ENCODE data around the gene SUN5.

Gene SUN5

DNA sequence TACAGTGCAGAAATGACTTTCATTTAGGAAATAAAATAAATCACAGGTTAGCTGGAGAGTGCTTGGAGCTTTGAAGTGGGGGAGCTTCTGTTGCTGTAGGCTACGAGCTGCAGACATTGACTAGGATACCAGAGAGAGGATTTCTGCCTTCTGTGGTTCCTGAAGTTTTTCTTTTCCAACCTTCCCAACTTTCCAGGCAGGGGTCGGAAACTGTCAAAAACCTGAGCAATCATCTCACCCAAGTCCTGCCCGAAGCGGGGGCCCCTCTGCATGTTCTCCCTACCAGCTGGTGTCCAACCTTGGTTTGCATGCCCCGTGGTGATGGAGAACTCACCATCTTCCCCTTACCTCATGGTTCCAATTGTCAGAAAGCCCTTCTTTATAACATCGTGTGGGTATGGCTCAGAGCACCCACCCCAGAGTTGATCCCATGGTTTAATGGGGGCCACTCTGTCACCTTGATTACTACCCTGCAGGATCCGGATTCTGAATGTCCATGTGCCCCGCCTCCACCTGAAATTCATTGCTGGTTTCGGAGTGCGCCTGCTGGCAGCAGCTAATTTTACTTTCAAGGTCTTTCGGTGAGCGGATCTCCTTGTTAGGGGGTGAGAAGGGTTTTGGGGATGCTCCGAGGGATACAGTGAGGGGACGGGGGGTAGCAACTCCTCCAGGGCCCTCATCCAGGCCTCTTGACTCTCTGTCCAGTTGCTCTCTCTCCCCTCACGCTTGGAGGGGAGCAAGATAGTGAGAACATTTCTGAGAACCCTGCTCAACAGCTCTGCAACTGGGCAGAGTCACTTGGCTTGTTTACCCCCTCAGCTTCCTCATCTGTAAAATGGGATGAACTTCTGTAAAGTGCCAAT is 8.3 kb upstream of the SUN5 start:
- DNase-seq: no peak

DNA sequence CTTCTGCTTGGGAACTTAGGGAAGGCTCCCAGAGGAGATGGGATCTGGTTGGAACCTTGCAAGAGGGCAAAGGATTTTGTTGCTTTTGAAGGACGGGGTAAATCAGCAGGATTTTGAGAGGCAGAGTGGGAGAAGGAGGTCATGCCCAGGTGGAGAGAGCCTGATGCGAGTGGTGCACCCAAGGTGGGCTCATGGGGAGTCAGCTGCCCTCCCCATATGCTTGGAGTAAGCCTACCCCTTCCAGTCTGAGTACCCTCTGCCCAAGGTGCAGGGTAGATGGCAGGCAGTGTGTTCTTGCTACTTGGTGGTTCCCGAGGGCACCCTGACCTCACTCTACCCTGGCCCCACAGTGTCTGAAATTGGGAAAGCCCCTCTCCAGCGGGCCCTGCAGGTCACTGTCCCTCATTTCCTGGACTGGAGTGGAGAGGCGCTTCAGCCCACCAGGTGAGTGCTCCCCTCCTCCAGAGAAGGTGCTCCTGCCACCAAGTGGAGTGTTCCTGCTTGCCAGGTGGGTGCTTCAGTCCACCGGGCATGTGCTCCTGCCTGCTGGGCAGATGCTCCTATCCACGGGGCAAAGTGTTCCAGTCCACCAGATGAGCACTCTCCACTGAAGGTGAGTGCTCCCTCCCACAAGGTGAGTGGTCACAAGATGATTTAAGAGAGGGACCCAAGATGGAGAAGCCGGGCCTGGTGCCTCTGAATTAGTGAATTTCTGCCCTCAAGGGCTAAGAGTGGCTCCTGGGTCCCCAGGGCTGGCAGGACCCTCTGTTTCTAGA is 6.6 kb upstream of the SUN5 start:
- no peak for DNase-seq

DNA sequence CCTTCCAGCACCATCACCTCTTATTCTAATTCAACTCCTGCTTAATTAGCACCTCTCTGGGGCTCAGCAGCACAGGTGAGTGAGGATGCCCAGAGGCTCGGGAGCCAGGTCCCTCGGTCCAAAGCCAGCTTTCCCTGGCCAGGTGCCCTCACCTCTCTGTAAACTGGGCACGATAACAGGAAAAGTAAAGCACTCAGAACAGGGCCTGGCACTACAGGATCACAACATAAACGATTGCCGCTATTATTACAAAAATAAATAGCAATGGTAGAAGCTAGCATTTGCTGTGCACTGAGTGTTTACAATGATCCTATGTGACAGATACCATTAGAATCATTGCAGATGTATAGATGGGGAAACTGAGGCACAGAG is 5.9 kb upstream of the SUN5 start:
- no peak for DNase-seq

DNA sequence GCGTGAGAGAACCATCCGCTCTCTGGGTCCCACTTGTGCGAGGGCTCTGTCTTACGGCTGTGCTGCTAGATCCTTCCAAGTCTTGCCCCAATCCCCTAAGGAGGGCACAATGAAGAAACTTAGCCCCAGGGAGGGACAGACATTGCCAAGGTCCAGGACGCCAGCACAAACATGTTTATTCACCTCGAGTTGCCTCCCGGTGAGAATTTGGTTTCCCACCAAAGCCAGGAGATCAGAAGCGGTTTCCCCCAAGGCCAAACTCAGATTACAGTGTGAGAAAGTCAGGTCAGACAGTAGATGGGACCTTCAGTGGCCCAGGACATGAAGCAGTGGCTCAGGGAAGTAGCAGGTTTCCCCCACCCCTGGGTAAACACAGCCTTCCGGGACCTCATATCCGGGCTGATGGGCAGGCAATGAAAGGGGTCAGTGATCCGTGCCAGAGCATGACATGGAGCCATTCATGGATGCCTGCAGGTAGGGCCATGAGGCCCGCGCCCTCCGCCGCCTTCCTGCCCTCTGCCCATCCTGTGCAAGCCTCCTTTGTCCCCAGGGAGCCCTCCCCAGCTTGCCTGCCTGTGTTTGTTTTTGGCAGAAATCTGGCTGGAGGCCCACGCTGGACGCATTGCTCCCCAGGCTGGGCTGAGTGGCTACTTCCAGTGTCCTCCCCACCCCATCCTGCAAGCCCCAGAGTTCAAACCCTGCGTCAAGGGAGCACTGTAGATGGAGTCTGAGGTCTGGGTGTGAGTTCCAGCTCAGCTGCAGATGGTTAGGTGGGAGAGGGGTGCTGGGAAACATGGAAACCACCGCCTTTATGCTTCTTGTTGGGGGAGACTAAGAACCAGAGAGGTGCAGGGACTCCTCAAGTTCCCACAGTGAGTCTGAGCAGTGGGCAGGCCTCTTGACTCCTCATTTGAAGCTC is 5.2 kb upstream of the SUN5 start:
- DNase-seq: no peak

DNA sequence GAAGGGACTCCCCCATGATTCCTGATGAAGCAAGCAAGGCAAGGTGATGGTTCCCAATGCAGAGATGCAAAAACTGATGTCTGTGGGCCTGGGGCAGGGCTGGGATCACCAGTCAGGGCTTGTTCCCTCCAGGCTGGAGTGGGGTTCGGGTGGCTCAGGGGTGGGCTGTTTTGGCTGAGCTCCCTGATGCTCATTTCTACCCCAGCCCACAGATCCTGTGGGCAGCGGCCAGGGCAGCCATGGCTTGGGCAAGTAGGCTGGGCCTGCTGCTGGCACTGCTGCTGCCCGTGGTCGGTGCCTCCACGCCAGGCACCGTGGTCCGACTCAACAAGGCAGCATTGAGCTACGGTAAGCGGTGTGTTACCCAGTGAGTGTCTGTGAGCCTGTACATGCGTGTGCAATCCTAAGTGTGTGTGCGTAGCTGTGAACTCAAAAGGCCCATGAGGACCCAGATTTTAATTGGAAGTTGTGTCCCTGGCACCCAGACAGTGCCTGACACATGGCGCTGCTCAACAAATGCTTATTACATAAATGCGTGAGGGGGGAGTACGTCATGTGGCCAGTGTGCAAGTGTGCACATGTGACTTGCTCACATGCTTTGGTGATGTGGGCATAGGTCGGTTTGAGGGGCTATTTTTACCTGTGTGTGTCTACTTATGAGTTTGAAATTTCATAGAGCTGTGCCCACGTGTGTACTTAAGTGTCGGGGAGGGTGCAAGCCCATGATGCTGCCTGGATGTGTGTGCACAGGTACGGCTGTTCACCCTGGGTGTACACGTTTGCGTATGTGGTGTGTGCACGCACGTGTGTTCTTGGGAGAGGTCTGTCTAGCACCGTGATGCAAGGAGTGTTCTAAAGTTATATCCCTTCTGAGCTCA is 4.3 kb upstream of the SUN5 start:
- no peak for DNase-seq

DNA sequence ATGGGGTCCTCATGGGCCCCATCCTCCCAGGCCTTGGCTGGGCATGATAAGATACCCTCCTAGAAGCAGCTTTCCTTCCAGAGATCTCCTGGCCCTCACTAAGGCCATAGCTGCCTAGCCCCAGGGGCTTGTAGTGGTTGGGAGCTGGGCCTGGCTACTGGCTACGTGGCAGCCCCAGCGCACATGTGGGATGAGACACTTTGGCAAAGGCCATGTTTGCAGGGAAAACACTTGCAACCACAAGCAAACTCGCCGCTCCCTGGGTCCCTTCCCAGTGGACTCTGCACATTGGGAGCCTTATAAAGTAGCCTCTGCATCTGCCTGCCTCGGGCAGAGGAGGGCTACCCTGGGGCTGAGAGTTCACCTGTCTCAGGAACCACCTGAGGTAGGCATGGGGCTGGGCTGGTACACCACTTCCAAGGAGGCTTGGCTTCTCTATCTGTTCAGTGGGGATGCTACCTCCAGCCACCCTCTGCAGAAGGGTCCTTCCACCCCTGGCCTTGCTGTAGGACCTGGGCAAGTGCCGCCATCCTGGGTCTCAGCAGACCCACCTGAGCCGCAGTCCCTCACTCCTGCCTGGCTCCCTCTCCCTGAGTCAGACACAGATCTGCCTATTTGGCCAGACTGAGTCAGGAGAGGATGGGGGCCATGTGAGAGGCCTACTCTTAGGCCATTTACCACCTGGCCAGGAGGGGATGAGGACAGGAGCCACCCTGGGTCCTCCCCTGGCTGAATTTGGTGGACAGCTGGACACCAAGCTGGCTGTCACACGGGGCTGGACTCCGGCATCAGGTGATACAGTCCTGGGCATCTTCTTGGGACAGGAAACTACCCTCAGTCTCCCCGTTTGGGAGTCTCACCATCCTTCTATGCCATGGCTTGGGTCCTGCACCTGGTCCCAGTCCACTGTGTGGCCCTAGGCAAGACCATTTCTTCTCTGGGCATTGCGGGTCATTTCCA is 3.4 kb upstream of the SUN5 start, which contains the start of gene BPIFB2:
TSS of gene BPIFB2 (plus strand) at position 329 of the 960 bp plus-strand sequence. CDS start 871 bp downstream, outside the sequence.
- no peak for DNase-seq

DNA sequence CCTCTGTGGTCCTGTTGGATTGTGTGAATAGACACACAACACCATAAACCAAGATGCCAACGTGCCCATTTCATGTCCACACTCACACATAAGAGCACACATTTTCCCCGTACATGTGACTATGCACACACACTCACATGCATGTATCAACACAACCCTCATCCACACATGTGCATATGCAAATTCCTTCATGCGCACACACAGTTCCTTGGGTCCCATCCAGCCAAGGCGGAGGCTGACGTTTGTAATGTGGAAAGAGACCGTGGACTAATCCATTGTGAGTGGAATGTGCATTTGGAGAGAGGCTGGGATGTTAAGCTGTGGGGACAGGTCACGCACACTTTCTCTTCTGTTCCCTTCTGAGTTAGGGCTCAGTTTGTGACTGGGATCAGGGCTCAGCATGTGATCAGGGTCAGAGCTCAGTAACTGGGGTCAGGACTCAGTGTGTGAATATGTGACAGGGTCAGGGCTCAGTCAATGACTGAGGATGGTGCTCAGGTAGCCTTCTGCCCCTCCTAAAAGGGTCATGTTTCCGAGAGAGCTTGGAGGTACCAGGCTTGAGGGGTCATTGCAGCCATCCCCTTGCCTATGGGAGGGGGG is 2.6 kb upstream of the SUN5 start:
- DNase-seq: no peak

DNA sequence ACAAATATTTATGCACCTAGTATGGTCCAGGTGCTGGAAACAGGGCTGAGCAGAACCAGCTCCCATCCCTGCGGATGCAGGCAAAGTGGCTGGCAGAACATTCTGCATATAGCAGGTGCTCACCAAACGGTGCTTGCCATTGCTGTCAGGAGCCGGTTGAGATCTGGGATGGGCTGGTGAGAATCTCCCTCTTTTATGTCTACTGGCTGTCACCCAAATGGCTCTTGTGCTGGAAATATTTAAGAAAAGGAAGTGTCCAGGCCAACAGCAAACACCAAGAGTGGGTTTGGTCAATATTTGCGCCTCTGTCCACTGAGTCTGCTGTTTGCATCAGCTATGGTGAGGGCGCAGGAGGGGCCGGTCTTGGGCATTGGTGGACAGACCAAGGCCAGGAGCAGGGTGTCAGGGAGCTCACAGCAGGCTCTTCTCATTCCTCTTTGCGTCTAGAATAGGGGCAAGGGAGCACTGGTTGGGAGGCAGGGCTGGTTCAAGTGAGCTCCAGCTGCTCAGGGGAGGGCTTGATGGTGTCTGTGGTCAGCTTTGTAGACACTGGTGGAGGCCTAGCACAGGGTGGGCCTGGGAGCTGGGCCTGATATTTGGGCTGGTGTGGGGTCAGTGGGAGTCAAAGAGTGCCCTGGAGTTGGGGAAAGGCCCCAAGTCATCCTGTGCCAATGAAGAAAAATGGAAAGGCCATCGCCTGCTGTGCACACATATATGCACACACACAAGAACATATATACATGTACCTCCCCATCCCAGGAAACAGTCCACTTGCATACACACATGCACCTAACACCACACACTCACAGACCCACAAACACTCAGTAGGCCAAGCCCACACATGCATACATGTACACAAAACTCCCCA is 1.9 kb upstream of the SUN5 start:
- no peak for DNase-seq

DNA sequence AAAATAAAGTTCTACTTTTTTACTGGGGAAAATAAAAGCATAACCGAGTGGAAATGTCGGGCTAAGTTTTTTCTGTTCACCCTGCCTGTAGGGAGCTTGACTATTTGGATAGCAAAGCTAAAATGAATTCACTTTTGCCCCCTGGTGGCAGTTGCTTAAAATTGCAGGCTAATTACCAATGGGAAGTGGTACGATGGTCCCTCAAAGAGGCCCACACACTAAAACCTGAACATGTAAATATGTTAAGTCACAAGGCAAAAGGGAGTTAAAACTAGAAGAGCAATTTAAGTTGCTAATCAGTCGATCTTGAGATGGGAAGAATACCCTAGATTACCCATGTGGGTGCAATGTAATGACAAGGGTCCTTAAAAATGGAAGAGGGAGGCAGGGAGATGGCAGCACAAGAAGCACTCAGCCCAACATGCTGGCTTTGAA is 916 bp upstream of the SUN5 start:
- no peak for DNase-seq

DNA sequence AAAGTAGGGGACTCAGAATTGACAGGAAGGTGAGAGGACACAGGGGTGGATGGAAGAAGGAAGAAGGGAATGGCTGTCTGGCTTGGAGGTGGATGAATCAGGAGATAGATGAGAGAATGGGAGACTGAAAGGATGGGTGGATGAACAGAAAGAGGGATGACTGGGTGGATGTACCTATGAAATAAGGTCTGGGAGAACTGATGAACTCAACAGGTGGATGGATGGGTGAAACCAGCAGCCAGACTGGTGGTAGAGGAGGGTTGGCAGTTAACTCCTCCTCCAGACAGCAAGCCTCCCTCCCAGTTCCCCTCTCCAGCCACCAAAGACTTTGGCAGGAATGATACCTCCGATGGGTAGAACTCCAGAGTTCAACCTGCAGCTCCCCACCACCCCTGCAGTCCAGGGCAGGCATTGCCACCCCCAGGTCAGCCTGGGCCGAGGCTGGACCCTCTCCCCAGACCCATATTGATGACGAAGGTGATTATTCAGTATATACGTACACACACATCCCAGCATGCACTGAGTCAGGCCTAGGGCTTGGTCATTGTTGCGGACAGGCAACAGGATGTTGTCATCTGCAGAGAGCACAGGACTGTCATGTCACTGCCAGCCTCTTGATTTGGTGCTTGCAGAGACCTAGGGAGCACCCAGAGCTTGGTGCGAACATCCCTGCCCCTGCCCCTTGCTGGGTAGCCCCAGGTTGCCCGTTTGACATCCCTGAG is 2.0 kb downstream of the SUN5 start:
- no peak for DNase-seq

DNA sequence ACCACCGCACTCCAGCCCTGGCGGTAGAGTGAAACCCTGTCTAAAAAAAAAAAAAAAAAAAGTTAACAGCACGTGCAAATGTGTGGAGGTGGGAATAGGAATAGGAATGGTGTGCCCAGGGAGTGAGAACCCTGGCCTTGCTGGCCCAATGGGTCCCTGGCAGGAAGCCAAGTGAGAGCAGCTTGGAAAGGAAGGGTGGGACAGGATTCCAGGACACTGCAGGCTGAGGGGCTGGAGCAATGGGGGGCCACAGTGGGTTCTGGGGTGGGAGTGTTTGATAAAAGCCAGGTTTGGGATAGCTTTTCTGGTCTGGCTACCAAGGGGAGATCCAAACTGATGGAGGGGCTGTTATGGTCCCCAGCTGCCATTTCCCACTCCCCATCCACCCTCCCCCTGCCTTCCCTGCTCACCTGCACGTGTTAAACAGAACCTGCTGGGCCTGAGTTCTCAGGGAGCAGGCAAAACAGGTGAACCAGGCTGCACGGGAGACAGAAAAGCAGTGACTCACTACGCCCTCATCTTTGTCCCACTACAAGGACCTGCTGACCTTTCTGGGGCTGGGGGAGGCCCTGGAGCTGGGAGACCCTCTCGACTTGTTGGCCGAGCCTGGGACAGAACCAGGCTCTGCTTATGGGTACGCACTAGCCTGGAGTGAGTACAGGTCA is 3.3 kb downstream of the SUN5 start:
- no peak for DNase-seq

DNA sequence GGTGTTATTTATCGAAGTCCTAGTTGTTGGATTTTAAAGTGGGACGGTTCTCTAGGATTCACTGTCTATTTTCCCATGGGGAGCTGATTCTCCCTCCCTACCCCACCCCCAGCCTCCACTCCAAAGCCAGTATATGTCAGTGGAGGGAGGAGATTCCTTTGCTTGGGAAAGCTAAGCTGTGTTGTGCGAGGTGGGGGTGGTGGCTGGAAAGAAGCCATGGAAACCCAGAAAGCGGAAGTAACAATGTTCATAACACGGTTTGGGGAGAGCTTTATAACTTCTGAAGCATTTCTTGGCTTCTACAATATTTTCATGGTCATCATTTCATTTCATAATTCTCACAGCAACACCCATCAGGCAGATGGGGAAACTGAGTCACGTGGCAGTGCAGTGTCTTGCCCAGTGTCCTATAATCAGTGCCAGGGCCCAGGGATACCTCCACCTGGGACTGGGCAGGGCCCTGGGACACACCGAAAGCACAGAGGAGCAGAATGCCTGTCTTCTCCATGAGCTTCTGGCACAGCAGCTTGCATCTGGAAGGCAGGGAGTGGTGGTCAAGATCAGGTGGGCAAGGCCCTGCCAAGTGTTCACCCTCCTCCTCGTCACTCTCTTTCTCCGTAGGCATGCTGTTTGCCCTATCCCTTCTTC is 4.5 kb downstream of the SUN5 start:
- no peak for DNase-seq

DNA sequence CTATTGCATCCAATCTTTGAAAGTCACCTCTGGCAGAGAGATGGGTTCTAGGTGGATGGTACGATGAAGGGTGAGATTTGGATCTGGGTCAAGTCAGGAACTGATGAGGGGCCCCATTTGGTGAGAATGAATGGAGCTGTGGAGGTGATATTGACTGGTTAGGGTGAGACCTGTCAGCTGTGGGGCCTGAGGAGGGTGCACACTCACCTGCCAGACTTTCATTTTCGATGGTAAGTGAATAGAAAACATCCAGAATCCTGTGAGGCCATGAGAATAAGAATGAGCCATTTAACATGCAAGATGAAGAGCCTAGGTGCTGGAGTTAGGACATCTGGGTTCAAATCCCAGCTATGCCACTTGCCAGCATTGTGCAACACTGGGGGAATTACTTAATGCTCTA is 6.8 kb downstream of the SUN5 start:
- no peak for DNase-seq

DNA sequence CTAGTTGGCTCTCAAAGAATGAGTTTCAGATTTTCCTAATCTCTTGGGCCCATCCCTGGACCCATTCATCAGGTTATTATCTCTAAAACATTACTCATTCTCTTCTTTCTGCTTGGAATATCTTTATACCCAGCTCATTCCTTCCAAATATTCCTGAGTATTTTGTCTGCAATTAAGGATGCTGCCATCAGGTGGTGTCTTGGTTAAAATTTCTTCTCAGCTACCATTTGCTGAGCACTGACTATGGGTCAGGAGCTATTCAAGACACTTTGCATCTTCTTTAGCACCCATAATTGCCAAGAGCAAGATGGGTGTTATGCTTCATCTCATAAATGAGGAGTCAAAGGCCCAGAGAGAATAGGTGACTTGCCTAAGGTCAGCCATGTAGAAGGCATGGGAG is 8.4 kb downstream of the SUN5 start:
- no peak for DNase-seq

DNA sequence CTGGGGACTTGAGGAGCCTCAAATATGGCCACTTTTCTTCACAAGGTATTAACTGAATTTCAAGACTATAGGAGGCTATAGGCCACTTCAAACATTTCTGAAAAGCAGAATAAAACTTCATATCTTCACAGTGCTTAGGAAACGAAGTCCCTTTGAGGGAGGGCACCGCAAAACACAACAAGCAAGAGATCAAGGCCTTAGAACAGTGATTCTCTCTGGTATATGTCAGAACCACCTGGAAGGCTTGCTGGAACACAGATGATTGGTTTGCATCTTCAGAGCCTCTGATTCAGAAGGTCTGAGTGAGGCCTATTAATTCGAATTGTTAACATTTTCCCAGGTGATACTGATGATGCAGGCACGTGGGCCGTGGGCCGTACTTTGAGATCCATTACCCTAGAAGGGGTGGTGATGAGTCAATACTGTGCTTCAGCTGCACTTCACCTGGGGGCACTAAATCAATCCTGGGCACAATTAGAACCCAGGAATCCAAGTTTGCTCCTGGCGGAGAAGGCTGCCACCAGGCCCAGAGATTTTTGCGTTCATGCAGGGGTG is 10.7 kb downstream of the SUN5 start:
- DNase-seq: no peak

DNA sequence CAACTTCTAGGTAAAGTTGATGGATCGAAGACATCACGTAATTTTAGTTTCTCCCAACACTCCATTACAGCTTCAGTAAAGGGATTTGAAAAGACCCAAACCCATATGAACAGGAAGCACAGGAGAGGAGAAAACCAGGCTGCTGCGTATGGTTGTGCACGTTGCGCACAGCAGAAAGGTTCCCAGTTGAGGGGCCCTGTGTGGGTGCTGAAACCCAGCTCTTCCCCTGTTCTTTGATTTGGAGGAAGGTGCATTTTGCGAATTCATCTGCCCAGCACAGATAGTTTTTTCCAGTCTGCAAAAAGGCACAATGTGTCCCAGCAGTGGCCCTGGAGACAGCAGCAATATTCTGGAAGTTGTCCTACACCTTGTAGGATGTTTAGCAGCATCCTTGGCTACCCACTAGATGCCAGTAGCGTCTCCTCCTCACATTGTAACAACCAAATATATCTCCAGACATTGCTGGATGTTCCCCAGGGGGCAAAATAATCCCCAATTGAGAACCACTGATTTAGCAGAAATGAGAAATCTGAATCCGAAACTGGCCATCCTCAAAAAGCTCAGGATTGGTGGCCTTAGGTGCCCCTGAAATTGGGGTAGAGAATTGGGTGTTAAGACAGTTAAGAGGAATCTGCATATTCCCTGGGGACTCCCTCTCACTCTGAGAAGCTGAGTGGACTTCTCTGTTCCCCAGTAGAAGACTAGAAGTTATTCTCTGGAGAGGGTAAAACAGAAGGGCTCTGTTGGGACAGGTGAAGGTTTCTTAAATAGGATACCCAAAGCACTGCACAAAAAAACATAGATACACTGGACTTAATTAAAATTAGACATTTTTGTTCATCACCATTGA is 12.2 kb downstream of the SUN5 start:
- no peak for DNase-seq

All from NCI-H1436 treated with DMSO at 0.1 percent for 48 hours (cell line).